ENCODE results near the gene TMEM144. TPM values are rescaled to one million over a fixed set of nuclear protein-coding genes. Genes with fewer than 3 reads are reported as not detected.
A peak's percentile ranks its signal among the peaks of the same experiment; 100 is the strongest.

Gene TMEM144
- total RNA-seq, 1 donor from 2014 or later: 25.5 TPM

GRCh38 chr4:158297866-158298265, 87.6 kb downstream of the TMEM144 start:
- DNase-seq (ENCODE audit: low spot score): no peak

GRCh38 chr4:158299459-158300007, 89.2 kb downstream of the TMEM144 start:
- peak; percentile 13 for DNase-seq (ENCODE audit: low spot score)

GRCh38 chr4:158300012-158300411, 89.7 kb downstream of the TMEM144 start:
- DNase-seq (ENCODE audit: low spot score): no peak

GRCh38 chr4:158302076-158302866, 92.0 kb downstream of the TMEM144 start:
- peak; percentile 22 for DNase-seq (ENCODE audit: low spot score)

GRCh38 chr4:158304694-158305093, 94.4 kb downstream of the TMEM144 start:
- DNase-seq (ENCODE audit: low spot score): no peak

Other genes starting within 250 kb of the TMEM144 start
- 150 TPM for gene GASK1B, start 37.5 kb upstream of the TMEM144 start, total RNA-seq (ENCODE audit: insufficient read depth, low replicate concordance)

All from umbilical cord (tissue), 2 donors.